RCC 7860 (cell line): ENCODE data around the gene RPS6KA2.

Experiments
- DNase-seq: peaks from one replicate; pipeline ENCODE4 v3.0.0-alpha.2; 2015; ENCODE audit warnings: low spot score
- FAIRE-seq: peaks from 2 replicates; lab custom pipeline; 2012; peaks lifted over from hg19 to GRCh38; lab: Jason Lieb, UNC

The RPS6KA2 gene

GRCh38 chr6:166656230-166657151, 29.4 kb upstream of the RPS6KA2 start:
- no peak for FAIRE-seq
- DNase-seq, result no peak

- FAIRE-seq, result no peak
Measured at GRCh38 chr6:166655713-166656229, 28.7 kb upstream of the RPS6KA2 start.

GRCh38 chr6:166655251-166655650, 28.2 kb upstream of the RPS6KA2 start:
- FAIRE-seq, result no peak

More at GRCh38 chr6:166655713-166656229, 28.7 kb upstream of the RPS6KA2 start:
- DNase-seq, result no peak

GRCh38 chr6:166654573-166654972, 27.5 kb upstream of the RPS6KA2 start:
- FAIRE-seq (no peak), DNase-seq (no peak)

More at GRCh38 chr6:166655251-166655650, 28.2 kb upstream of the RPS6KA2 start:
- no peak for DNase-seq

- FAIRE-seq, result no peak
- no peak for DNase-seq
Measured at GRCh38 chr6:166653639-166653941, 26.5 kb upstream of the RPS6KA2 start.

GRCh38 chr6:166650824-166651807, 24.1 kb upstream of the RPS6KA2 start:
- DNase-seq (no peak), FAIRE-seq (no peak)

- FAIRE-seq (no peak), DNase-seq (no peak)
Measured at GRCh38 chr6:166650047-166650446, 23.0 kb upstream of the RPS6KA2 start.

GRCh38 chr6:166648846-166649245, 21.8 kb upstream of the RPS6KA2 start:
- FAIRE-seq (no peak), DNase-seq (no peak)

- FAIRE-seq, result no peak
- no peak for DNase-seq
Measured at GRCh38 chr6:166647896-166648295, 20.8 kb upstream of the RPS6KA2 start.

- DNase-seq (no peak), FAIRE-seq (no peak)
Measured at GRCh38 chr6:166646716-166647115, 19.7 kb upstream of the RPS6KA2 start.

- DNase-seq, result no peak
- FAIRE-seq, result no peak
Measured at GRCh38 chr6:166645896-166646295, 18.8 kb upstream of the RPS6KA2 start.

- DNase-seq, result no peak
- FAIRE-seq, result no peak
Measured at GRCh38 chr6:166644681-166645080, 17.6 kb upstream of the RPS6KA2 start.

- FAIRE-seq (no peak), DNase-seq (no peak)
Measured at GRCh38 chr6:166643891-166644590, 17.0 kb upstream of the RPS6KA2 start.

GRCh38 chr6:166642646-166643045, 15.6 kb upstream of the RPS6KA2 start:
- no peak for FAIRE-seq

GRCh38 chr6:166640342-166641043, 13.4 kb upstream of the RPS6KA2 start:
- FAIRE-seq (no peak), DNase-seq (no peak)

More at GRCh38 chr6:166642646-166643045, 15.6 kb upstream of the RPS6KA2 start:
- DNase-seq, result no peak

GRCh38 chr6:166639921-166640320, 12.9 kb upstream of the RPS6KA2 start:
- no peak for FAIRE-seq
- DNase-seq, result no peak

GRCh38 chr6:166638573-166638964, 11.5 kb upstream of the RPS6KA2 start:
- no peak for FAIRE-seq
- DNase-seq, result no peak

GRCh38 chr6:166637812-166638572, 10.9 kb upstream of the RPS6KA2 start:
- FAIRE-seq, result no peak
- no peak for DNase-seq

- DNase-seq (no peak), FAIRE-seq (no peak)
Measured at GRCh38 chr6:166636934-166637333, 9.9 kb upstream of the RPS6KA2 start.
